HL-60 (cell line): ENCODE data around the gene PCBP4.

Experiments used
- CTCF ChIP-seq: IDR thresholded peaks from one replicate; pipeline ENCODE4 v1.5.1; 2011; ENCODE audit warnings: low read length, control low read depth, inconsistent platforms; ENCODE audit not compliant: insufficient read depth
- REST ChIP-seq: IDR thresholded peaks from 2 replicates; pipeline ENCODE4 v1.6.1; 2012; ENCODE audit warnings: low read depth; ENCODE audit not compliant: insufficient replicate concordance

GRCh38 chr3:51966922-51967383 lies 301 bp downstream of the PCBP4 start:
- TF ChIP-seq CTCF: no peak
- no peak for TF ChIP-seq REST
